ENCODE measurements around the gene STX2.
"Not testable (repeated sequence)": the region's sequence is repeated elsewhere in the genome, so short reads cannot be mapped to it uniquely, and the experiment has no call there.

Gene STX2

DNA sequence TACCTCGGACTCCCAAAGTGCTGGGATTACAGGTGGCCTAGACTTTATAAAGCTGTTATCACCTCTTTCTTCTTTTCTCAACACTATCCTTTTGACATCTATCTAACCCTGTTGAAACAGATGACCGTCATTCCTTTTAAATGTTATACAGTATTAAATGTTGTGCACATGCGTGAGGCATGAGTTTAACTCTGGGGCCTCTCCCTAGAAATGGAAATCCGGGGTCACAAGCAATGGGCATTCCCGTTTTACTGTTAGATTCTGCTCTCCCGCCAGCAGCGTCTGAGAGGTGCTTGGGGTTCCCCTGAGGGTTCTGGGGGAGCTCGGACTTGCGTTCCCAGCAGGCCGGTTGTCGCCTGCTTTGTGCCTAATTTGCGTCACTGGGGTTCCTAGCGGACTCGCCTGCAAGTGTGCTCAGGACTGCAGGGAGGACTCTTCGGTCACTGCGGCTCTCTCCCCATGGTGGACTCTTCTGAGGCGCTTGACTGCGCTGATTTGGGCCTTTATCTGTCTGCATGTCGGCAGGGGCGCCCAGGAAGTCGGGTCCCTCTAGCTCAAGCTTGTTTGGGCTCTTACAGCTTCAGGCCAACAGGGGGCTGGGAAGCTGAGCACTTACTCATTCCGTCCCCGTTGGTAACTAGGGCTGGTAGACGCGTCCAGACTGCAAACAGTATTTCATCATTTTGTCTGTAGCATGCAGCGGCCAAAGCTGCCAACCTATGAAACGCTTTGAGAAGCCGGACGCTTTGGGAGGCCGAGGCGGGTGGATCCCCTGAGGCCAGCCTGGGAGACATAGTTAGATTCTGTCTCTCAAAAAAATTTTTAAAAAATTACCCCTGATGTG, 31.6 kb upstream of the STX2 start:
- peak; percentile 40 to 57 for DNase-seq (ENCODE audit: low read depth in 2 of 2)

DNA sequence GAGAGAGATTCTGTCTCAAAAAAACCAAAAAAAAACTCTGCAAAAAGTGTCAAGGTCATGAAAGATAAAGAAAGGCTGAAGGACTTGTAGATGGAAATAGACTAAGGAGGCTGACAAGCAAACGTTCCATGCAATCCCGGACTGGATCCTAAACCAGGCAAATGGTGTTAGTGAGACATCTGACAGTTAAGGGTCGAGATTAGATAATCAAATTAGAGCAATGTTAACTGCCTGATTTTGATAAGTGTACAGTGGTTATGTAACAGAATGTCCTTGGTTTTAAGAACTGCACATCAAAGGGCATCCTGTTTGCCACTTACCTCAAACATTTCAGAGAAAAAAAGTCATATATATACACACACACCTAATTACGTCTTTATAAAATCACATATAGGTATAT, 29.4 kb upstream of the STX2 start:
- no peak for DNase-seq (ENCODE audit: low read depth in 2 of 2)

DNA sequence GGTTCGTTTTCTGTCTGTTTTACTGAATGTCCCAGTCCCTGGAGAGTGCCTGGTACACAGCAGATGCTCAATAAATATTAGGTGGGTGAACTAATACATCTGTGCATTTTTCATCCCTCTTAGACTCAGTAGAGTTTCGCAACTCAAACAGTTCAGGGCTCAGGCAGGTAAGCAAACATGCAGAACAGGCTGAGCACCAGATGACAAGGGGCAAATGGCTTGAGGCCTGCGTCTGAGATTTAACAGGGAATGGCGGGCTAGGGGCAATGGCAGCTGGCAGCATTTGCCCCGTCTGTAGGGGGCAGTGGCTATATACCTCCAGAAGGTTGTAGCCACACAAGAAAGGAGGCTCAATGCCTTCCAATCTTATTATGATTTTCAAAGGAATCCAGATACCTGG, 24.2 kb upstream of the STX2 start:
- DNase-seq (ENCODE audit: low read depth in 2 of 2), result no peak

DNA sequence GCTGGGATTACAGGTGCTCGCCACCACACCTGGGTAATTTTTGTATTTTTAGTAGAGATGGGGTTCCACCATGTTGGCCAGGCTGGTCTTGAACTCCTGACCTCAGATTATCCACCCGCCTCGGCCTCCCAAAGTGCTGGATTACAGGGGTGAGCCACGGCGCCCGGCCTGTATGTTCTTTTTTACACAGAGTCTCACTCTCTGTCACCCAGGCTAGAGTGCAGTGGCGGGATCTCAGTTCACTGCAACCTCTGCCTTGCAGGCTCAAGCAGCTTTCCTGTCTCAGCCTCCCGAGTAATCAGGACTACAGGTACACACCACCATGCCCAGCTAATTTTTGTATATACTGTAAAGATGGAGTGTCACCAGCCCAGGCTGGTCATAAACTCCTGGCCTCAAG, 23.7 kb upstream of the STX2 start:
- DNase-seq (ENCODE audit: low read depth in 2 of 2), result not testable (repeated sequence)

DNA sequence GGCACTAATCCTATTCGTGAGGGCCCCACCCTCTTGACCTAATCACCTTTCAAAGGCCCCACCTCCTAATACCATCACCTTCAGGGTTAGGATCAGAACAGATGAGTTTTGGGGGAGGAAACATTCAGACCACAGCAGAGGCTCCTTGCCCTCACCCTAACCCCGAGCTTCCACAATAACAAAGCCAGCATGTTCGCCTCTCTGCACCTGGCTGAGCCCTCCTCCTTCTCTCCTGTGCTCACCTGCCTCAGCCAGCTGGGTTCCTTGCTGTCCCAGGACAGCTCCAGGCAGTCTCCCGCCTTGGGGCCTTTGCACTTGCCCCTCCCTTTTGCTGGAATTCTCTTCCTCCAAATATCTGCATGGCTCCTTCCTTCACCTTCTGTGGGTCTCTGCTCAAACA, 23.1 kb upstream of the STX2 start:
- no peak for DNase-seq (ENCODE audit: low read depth in 2 of 2)

DNA sequence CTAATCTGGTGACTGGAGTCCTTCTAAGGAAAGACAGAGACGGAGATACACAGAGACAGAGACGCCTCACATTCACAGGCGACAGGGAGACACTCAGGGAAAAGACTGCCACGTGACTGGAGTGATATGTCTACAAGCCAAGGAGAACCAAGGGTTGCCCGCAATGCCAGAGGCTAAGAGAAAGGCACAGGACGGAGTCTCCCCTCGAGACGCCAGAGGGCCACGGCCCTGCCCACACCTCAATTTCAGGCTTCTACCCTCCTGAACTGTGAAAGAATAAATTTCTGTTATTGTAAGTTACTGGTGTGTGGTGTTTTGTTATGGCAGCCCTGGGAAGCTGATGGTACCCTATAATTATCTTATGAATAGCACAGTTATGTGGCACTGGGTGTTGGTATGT, 21.3 kb upstream of the STX2 start:
- no peak for DNase-seq (ENCODE audit: low read depth in 2 of 2)

DNA sequence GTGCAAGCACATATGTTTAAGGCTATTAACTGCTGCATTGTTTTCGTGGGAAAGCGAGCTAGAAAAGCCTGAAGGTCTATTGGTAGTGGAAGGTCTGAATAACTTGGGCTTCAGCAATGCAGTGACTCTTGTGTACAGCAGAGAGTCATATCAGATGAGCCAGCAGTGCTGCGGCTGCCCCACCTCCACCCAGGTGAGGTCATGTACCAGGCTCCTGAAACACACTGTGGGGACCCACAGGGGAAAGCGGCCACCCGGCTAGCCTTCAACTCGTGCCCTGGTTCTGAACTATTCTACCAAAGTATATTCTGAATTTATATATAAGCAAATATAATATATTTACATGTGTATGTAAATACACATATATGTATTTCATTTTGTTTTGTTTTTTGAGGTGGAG, 20.1 kb upstream of the STX2 start:
- DNase-seq (ENCODE audit: low read depth in 2 of 2), result no peak

DNA sequence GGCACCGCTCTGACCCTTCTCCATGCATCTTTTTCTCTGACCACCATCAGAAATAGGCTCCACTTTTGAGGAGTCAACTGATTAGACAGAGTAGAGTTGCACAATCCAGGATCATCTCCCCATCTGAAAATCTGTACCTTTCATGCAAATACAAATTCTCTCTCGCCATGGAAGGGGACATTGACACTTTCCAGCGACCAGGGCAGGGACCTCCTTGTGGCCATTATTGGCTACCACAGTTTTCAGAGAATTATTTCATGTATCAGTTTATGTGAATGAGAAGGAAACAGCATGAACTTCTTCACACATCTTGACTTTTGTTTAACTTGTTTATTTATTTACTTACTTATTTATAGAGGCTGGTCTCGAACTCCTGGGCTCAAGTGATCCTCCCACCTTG, 19.0 kb upstream of the STX2 start:
- no peak for DNase-seq (ENCODE audit: low read depth in 2 of 2)

DNA sequence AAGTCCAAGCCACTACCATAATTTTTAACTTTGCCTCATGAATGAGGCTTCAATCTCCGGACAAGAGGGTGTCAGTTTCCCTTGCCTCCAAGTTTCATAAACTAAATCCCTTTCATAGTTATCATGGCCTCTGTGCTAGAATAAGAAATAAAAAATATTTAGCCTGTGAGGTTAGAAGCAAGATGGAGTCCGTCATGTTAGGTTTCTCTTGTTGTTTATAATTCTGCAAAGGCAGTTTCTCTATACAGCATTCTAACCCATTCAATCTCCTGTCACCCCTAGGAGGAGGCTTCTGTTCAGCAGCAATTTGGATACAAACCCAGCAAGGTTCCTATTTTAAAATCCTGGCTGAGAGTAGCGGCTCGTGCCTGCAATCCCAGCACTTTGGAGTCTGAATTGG, 17.0 kb upstream of the STX2 start:
- no peak for DNase-seq (ENCODE audit: low read depth in 2 of 2)

DNA sequence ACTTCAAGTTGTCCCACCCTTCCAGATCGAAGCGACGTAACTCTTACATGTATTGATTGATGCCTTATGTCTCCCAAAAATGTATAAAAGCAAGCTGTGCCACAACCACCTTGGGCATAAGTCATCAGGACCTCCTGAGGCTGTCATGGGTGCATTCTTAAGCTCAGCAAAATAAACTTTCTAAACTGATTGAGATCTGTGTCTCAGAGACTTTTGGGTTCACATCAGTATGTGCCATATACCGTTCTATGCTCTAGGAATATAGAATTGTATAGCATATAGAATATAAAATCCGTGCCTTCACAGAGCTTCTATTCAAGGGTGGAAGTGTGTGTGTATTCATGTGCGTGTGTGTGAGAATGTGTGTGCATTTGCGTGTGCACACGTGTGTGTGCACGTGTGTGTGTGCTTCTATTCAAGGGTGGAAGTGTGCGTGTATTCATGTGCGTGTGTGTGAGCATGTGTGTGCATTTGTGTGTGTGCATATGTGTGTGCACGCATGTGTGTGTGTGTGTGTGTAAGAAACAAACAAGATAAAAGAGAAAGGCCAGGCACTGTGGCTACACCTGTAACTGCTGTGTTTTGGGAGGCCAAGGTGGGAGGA, 11.5 kb upstream of the STX2 start:
- DNase-seq (ENCODE audit: low read depth in 2 of 2), result no peak

DNA sequence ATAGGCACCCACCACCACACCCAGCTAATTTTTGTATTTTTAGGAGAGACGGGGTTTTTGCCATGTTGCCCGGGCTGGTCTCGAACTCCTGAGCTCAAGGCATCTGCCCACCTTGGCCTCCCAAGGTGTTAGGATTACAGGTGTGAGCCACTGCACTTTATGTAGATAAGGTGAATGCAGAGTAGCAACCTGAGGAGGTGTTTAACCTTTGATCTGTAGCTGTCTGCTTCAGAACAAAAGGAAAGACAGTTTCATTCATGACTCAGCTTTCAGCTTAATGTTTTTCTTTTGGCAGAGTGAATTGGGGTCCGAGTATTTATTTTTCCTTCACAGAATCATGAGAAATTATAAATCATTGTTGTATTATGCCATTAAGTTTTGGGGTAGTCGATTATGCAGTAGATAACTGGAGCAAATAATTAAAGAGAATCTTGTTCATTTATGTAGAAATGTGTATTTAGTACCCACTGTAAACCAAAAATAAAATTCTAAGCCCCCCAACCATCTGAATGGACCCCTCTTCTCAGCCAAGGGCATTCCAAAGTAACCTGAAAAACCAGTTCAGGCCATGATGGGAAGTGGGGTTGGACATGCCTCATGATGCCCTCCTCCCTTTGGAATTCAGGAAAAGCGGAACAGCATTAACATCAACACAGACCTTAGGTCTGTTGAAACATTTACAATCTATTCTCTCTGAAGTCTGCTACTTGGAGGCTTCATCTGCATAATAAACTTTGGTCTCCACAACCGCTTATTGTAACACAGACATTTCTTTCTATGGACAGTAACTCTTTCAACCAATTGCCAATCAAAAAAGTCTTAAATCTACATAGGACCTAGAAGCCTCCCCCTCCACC, 10.7 kb upstream of the STX2 start:
- DNase-seq (ENCODE audit: low read depth in 2 of 2), result no peak

DNA sequence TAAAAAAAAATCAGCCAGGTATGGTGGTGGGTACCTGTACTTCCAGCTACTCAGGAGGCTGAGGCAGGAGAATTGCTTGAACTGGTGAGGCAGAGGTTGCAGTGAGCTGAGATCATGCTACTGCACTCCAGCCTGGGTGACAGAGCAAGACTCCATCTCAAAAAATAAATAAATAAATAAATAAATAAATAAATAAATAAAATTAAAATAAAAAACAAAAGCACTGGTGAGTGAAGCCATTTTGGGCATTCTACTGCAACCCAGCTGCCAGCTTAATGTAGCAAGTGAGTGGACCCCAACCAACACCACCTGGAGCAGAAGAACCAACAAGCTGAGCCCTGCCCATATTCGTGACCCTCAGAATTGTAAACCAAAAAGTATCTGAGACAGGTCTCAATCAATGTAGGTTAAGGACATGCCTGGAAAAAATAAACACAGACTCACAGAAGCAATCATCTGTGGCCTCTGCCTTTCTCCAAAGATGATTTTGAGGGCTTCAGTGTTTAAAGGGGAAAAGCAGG, 9.8 kb upstream of the STX2 start:
- DNase-seq (ENCODE audit: low read depth in 2 of 2), result not testable (repeated sequence)

DNA sequence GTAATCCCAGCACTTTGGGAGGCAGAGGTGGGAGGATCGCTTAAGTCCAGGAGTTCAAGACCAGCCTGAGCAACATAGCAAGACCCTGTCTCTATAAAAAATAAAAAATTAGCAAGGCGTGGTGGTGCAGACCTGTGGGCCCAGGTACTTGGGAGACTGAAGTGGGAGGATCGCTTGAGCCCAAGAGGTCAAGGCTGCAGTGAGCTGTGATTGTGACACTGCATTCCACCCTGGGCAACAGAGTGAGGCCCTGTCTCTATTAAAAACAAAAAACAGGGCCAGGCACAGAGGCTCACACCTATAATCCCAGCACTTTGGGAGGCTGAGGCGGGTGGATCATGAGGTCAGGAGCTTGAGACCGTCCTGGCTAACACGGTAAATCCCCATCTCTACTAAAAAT, 9.1 kb upstream of the STX2 start:
- not testable (repeated sequence) for DNase-seq (ENCODE audit: low read depth in 2 of 2)

DNA sequence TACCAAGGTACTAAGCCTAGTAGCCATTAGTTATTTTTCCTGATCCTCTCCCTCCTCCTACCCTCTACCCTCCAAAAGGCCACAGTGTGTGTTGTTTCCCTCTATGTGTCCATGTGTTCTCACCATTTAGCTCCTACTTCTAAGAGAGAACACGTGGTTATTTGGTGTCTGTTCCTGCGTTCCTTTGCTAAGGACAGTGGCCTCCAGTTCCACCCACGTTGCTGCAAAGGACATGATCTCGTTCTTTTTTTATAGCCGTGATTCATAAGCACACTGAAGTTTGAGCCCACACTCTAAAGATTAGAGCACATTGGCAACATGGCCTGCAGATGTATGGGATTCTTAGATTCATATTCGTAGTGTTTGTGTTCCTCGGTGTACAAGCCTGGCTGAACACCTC, 8.1 kb upstream of the STX2 start:
- no peak for DNase-seq (ENCODE audit: low read depth in 2 of 2)

DNA sequence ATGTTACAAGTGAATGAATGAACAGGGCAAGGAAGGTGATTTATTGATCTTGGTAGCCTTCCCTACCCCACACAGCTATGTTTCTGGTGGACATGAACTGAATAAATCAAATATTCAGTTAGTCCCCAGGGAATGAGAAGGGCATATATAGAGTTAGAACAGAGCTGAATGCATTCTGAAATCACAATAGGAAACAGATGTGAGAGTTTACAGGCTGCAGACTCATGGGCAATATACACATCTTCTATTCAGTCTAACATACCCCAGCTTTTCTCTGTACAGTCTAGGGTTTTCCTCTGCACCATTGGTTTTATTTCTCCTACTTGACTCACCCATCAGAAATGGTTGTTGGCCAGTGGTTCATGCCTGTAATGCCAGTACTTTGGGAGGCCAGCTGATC, 7.3 kb upstream of the STX2 start:
- no peak for DNase-seq (ENCODE audit: low read depth in 2 of 2)

DNA sequence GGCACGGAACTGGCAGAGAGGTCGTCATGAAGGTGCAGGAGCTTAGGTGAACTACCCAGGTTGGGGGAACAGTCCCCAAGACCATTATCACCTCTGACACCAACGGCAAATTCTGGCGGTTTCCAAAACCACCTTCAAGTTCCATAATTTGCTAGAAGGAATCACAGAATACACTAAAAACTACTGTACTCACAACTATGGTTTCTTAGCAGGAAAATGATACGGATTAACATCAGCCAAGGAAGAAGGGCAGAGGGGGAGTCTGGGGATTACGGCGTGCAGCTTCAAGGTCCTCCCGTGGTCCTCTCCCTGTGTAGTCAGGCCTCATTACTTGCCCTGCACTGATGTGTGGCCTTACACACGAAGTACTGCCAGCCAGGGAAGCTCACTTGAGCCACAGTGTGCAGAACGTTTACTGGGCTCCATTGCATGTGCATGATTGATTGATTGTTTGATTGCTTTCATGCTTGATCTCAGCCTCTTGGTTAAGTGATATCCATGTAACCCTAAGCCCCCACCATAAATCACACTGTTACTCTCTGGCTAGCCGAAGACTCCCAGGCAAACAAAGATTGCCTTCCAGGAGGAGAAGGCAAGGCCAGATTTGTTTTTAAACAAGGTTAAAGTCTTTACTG, 837 bp upstream of the STX2 start:
- DNase-seq (ENCODE audit: low read depth in 2 of 2), result no peak

DNA sequence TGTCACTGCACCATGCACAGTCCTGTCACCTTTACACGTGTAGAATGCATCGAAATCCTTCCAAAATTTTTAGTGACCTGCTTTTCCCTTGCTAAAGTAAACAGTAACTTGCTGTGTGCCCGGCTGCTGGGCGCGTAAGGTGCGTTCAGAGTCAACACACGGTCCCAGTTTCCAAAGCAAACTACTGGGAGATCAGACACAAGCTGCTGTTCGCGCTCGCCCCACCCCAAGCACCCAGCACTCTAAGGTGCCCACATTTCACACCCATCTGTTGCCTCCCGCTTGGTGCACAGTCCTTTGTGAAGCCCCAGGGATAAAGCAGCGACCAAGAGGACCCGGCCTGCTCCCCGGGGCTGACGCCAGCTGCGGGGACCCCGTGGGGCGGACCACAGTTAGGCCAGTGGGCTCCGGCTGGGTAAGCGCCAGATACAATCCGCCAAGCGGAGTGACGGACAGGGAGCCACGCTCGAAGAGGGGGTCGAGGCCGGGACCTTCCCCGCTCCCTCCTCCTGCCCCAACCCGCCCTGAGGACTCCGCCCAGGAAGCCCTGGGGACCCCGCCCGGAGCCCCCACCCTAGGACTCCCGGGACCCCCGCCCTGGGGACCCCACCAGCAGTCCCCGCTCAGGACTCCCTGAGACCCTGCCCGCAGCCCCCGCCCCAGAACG, 633 bp downstream of the STX2 start:
- DNase-seq (ENCODE audit: low read depth in 2 of 2), result peak in 1 of 2 experiments; percentile 11

DNA sequence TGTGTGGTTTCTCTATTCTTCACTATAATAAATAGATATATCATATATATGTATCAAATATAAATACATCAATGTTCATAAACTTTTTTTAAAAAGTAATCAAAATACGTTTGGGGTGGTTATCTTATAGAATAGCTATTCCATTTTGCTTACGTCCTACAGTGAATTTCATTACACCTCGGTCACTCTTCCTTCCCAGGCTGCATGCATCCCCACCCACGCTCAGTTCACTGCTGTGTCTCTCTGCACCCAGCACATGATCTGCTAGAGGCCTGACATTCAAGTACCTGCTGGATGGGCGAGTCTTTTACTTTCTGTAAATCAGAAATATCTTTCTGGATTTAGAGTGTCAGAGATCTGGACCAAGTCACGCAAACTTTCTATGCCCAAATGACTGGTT, 3.6 kb downstream of the STX2 start:
- DNase-seq (ENCODE audit: low read depth in 2 of 2), result no peak

DNA sequence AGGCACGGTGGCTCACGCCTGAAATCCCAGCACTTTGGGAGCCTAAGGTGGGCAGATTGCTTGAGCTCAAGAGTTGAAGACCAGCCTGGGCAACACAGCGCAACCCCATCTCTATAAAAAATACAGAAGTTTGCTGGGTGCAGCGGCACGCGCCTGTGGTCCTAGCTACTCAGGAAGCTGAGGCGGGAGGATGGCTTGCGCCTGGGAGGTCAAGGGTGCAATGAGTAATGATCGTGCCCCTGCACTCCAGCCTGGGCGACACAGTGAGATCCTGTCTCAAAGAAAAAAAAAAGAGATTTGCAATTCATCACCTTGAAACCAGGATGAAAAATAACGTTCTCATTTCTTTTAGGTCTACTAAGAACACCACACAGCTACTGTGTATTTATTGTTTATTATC, 4.0 kb downstream of the STX2 start:
- no peak for DNase-seq (ENCODE audit: low read depth in 2 of 2)

DNA sequence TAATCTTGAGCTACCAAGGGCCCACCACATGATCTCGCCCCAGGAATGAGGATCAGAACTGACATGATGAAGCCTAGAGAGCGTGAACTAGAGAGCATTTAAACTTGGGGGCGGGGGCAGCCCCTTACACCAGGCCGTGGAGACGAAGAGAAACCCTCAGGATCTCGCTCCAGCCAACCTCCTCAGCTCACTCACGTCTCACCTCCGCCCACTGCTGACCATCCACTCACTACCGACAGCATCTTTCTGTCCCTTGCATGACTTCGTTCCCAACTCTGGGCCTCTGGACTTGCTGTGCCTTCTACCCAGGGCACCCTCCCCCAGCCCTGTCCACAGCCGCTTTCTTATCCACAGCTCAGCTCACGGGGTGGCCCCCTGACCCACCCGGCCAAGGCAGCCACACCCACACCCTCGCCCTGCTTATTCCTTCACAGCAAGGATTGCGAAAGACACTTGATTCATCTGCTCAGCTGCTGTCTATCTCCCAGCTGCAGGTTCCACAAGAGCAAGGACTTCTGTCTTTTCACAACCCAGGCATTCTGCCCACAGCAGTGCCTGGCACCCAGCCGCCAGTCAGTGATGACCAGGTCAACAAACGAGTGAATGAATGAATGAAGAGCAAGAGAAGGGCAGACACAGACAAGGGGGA, 6.4 kb downstream of the STX2 start:
- no peak for DNase-seq (ENCODE audit: low read depth in 2 of 2)

DNA sequence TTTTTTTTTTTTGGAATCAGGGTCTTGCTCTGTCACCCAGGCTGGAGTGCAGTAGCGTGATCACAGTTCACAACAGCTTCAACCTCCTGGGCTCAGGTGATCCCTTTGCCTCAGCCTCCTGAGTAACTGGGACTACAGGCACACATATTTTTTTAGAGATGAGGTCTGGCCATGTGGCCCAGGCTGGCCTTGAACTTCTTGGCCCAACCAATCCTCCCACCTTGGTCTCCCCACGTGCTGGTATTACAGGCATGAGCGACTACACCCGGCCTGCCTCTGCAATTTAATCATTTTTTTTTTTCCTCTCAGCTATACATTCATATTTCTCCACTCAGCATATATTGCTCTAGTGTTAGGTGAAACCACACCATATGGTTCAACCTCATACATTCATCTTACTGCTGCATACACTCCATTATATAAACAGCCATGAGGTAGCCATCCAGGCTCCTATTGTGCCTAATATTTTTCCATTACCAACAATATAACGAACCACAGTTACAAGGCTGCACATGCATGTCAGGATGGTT, 7.1 kb downstream of the STX2 start:
- no peak for DNase-seq (ENCODE audit: low read depth in 2 of 2)

All from stimulated activated CD4-positive, alpha-beta T cell treated with anti-CD3 and anti-CD28 coated beads, Interleukin-12 subunit alpha, Interleukin-12 subunit beta, amount 100 ng/mL, for 24 hours (primary cell).